Sigmoid colon (tissue), 7 donors: ENCODE measurements around the gene GCC2. TPM values are rescaled to one million over a fixed set of nuclear protein-coding genes. Genes with fewer than 3 reads are reported as not detected.
"Not testable (repeated sequence)": the region's sequence is repeated elsewhere in the genome, so short reads cannot be mapped to it uniquely, and the experiment has no call there.

ENCODE experiments used
- DNase-seq: peaks from one replicate; pipeline ENCODE4 v3.0.0-alpha.2; 2019
- H3K27ac ChIP-seq, 4 donors: fragments of 200-600 bp; sonication (generic); one replicate each; pipeline ENCODE4 v1.5.1; 2016 to 2019; ENCODE audit warnings: mild to moderate bottlenecking in 1 of 4
- H3K27me3 ChIP-seq, 3 donors: fragments of 200-600 bp; sonication (generic); one replicate each; pipeline ENCODE4 v1.5.1; 2019; ENCODE audit warnings: mild to moderate bottlenecking in 1 of 3
- H3K36me3 ChIP-seq, 4 donors: fragments of 200-600 bp; sonication (generic); one replicate each; pipeline ENCODE4 v1.5.1; 2016 to 2019
- H3K4me1 ChIP-seq, 4 donors: fragments of 200-600 bp; sonication (generic); one replicate each; pipeline ENCODE4 v1.5.1; 2017 to 2019
- H3K4me3 ChIP-seq, 4 donors: fragments of 200-600 bp; sonication (generic); one replicate each; pipeline ENCODE4 v1.5.1; 2017 to 2019; ENCODE audit warnings: mild to moderate bottlenecking in 2 of 4, moderate library complexity in 1 of 4
- H3K9me3 ChIP-seq, 4 donors: fragments of 200-600 bp in 3 of 4; sonication (generic) in 3 of 4; one replicate each; pipeline versions ENCODE4 v1.5.1 to v1.6.1; 2013 to 2019
- EP300 ChIP-seq, 4 donors: sonication (generic); formaldehyde crosslinking; IDR thresholded peaks; one replicate each; pipeline ENCODE4 v1.6.1; 2017; ENCODE audit warnings: antibody characterized with exemption in 4 of 4
- POLR2A ChIP-seq, 2 donors: fragments of 450-650 bp; IDR thresholded peaks; one replicate each; pipeline ENCODE4 v1.6.1; 2016; ENCODE audit warnings: antibody characterized with exemption in 2 of 2, mild to moderate bottlenecking in 2 of 2, moderate library complexity in 2 of 2
- POLR2AphosphoS5 ChIP-seq, 4 donors: sonication (generic); formaldehyde crosslinking; IDR thresholded peaks; one replicate each; pipeline ENCODE4 v1.6.1; 2017; ENCODE audit warnings: antibody characterized with exemption in 4 of 4
- WGBS, 2 donors: extraction: QIAGEN DNeasy Blood & Tissue Kit; methylation state at CpG; one replicate each; pipeline ENCODE4 v1.1.7; 2013; 5-methylcytosine and 5-hydroxymethylcytosine counted together
- intact Hi-C: fragments of 100-400 bp; cut with DNase I; formaldehyde crosslinking; loops from one replicate; pipeline ENCODE4 v1.15.1; 2023
- polyA plus RNA-seq, 3 donors: library from polyadenylated mRNA; stranded (reverse); fragments of 200-250 nt; gene quantifications; one replicate each; pipeline ENCODE4 v1.2.3, GENCODE V29; 2013
- total RNA-seq, 4 donors: library from RNA; depleted of rRNA; stranded (reverse); fragments of >200 nt; gene quantifications; one replicate each; pipeline ENCODE4 v1.1.0, GENCODE V29; 2016
- TF ChIP-seq, protein P1 (sequence below), 4 experiments: fragments of 450-650 bp in 3 of 4; fragments of 200-600 bp in 1 of 4; IDR thresholded peaks; one replicate each; pipeline ENCODE4 v1.5.1; 2016 to 2019; ENCODE audit warnings: antibody characterized with exemption in 4 of 4, mild to moderate bottlenecking in 3 of 4, moderate library complexity in 2 of 4
- donor health status: healthy with polysubstance abuse.
- donor health status: Bipolar disorder and iron deficiency.
- donor health status: healthy.

Gene GCC2
- total and polyA plus RNA-seq, 7 donors, result 18.0 to 47.1 (median 29.6) TPM

DNA sequence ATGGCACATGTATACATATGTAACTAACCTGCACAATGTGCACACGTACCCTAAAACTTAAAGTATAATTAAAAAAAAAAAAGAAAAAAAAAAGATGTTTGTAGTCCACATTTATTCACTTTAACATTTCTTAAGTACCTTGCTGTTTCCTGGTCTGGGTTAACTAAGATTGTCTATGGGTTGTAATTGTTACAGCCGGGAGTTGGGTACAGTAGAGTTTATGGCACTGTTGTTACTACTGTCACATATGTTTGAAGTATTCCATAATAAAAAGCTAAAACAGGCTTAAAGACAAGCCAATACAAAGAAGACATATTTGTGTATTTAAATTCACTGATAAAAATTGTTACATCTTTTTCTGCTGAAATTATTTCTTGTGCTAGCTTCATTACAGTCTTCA, 36.2 kb downstream of the GCC2 start:
- no peaks in the 10 kb centered on the region for H3K9me3 ChIP-seq
- DNase-seq, result no peak
- 26 to 77% methylated on average over 2 of the region's 2 CpGs for WGBS, 2 donors
- H3K36me3 ChIP-seq, result peaks cover 9 to 80% (median 23%) of the 10 kb centered on the region in 4 donors
- no peak overlapping the region for H3K27ac ChIP-seq
- intact Hi-C loops, result no loop called here
- H3K4me1 ChIP-seq, result no peaks in the 10 kb centered on the region
- H3K4me3 ChIP-seq, result no peak overlapping the region
- no peak for TF ChIP-seq POLR2AphosphoS5 (IDR thresholded peaks at IDR 0.05)
- no peak for TF ChIP-seq EP300 (IDR thresholded peaks at IDR 0.05)
- TF ChIP-seq, protein P1, sequence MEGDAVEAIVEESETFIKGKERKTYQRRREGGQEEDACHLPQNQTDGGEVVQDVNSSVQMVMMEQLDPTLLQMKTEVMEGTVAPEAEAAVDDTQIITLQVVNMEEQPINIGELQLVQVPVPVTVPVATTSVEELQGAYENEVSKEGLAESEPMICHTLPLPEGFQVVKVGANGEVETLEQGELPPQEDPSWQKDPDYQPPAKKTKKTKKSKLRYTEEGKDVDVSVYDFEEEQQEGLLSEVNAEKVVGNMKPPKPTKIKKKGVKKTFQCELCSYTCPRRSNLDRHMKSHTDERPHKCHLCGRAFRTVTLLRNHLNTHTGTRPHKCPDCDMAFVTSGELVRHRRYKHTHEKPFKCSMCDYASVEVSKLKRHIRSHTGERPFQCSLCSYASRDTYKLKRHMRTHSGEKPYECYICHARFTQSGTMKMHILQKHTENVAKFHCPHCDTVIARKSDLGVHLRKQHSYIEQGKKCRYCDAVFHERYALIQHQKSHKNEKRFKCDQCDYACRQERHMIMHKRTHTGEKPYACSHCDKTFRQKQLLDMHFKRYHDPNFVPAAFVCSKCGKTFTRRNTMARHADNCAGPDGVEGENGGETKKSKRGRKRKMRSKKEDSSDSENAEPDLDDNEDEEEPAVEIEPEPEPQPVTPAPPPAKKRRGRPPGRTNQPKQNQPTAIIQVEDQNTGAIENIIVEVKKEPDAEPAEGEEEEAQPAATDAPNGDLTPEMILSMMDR (IDR thresholded peaks at IDR 0.05), result no peak
- no peaks in the 10 kb centered on the region for H3K27me3 ChIP-seq

DNA sequence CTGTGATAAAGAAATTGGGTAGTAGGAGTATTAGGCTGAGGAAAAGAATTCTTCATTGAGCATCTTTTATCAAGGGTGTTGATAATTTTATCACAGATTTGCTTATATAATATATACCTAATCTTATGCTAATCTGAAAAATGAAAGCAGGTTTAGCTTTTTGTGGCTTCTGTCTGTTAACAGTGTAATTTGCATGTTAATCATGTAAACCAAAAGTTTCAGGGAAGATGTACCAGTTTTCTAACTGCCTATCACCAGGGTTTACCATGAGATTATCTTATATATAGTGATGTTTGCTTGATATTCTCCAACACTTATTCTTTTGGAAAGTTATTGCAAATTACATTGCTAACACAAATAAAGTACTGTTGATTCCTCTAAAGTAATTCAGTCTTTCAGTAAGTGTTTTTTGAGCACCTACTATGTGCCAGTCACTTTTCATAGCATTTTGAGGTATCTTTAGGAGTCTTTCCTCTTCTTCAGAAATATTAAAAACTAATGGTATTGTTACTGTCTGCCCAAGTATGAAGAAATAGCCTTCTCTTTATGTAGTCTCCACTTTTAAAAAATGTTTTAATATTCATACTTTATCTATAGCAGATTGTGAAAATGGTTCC, 41.6 kb downstream of the GCC2 start:
- H3K4me3 ChIP-seq, result no peak overlapping the region
- peaks cover 7 to 82% (median 22%) of the 10 kb centered on the region in 4 donors for H3K36me3 ChIP-seq
- no peak overlapping the region for H3K27ac ChIP-seq
- DNase-seq, result no peak
- H3K9me3 ChIP-seq, result no peaks in the 10 kb centered on the region
- intact Hi-C loops, result no loop called here
- TF ChIP-seq, protein P1 (IDR thresholded peaks at IDR 0.05), result no peak
- TF ChIP-seq POLR2A (IDR thresholded peaks at IDR 0.05), result no peak
- no peak for TF ChIP-seq POLR2AphosphoS5 (IDR thresholded peaks at IDR 0.05)
- TF ChIP-seq EP300 (IDR thresholded peaks at IDR 0.05), result no peak
- H3K4me1 ChIP-seq, result no peaks in the 10 kb centered on the region
- no peaks in the 10 kb centered on the region for H3K27me3 ChIP-seq

DNA sequence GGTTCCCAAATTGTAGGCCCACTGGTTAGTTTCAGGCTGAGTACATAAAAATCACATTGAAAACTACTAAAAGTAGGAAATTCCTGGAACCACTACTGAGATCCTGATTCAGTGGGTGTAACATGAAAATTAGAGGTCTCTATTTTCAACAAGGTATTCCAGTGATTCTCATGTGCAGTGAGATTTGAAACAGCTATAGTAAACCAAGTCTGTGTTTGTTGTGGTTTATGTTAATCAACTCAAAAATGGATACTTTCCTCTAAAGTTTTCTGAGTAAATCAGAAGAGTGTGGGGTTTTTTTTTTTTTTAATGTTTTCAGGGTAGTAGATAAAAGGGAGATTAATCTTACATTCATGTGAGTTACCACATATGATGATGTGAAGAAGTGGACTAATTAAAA, 42.8 kb downstream of the GCC2 start:
- Histone ChIP-seq H3K4me3 (no peak overlapping the region), H3K27ac (no peak overlapping the region), H3K36me3 (peaks cover 7 to 72% (median 17%) of the 10 kb centered on the region in 4 donors), H3K9me3 (no peaks in the 10 kb centered on the region), H3K27me3 (no peaks in the 10 kb centered on the region), H3K4me1 (no peaks in the 10 kb centered on the region)
- intact Hi-C loops, result no loop called here
- DNase-seq, result no peak
- TF ChIP-seq, protein P1 (IDR thresholded peaks at IDR 0.05), result no peak

DNA sequence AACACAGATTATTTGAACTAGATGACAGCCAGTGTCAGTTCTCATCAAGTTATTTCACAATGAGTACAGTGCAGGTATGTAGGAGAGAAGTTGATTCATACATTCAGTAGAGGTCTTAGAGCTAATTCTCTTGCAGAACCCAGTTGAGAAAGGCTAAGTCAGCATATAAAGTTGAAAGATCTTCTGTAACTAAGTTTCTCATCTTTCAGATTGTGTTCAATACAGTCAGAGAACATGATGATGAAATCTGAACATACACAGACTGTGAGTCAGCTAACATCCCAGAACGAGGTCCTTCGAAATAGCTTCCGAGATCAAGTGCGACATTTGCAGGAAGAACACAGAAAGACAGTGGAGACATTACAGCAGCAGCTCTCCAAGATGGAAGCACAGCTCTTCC, 43.4 kb downstream of the GCC2 start:
- H3K27me3 ChIP-seq, result no peaks in the 10 kb centered on the region
- no peak for TF ChIP-seq EP300 (IDR thresholded peaks at IDR 0.05)
- peaks cover 7 to 72% (median 18%) of the 10 kb centered on the region in 4 donors for H3K36me3 ChIP-seq
- no peaks in the 10 kb centered on the region for H3K4me1 ChIP-seq
- no peak overlapping the region for H3K4me3 ChIP-seq
- H3K9me3 ChIP-seq, result no peaks in the 10 kb centered on the region
- no peak for DNase-seq
- intact Hi-C loops, result no loop called here
- no peak overlapping the region for H3K27ac ChIP-seq
- 86 to 89% methylated on average over 4 of the region's 4 CpGs for WGBS, 2 donors

DNA sequence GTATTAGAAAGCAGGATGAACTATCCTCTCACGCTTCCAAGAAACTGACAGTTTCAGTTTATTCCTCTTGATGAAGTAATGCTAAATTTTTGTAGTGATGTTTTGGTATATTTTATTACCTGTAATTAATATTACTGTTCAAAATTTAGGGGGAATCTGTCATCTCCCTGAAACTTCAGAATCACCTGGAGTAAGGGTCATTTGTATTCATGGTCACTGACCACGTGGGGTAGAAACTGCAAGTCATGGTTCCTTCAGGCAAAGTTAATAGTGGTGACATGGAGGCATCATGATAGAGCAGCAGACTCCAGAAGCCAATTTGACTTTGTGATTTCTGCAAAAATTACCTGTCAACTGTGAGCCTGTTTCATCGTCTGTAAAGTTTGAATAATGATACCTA, 47.2 kb downstream of the GCC2 start:
- 60 to 87% methylated on average over 1 to 2 of the region's 3 CpGs for WGBS, 2 donors
- DNase-seq, intact Hi-C loops, H3K27ac ChIP-seq, H3K4me1 ChIP-seq, H3K4me3 ChIP-seq, H3K9me3 ChIP-seq, H3K27me3 ChIP-seq: not testable (repeated sequence)
- peaks cover 7 to 60% (median 16%) of the 10 kb centered on the region in 4 donors for H3K36me3 ChIP-seq

DNA sequence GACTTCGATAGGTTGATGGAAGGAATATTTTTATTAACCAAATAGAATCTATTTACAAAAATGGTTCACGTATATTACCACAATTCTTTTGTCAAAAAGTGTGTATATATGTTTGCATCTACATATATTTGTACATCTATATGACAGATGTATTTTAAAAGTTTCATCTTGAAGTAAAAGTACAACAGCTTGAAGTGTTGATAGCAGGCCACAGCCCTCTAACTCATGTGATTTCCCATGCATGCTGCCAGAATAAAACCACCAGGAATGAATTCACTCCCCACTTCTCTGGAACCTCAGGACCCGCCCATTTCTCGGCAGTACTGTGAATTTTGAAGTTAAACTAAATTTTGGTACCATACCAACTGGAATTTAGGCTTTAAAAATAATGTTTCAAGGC, 58.6 kb downstream of the GCC2 start:
- intact Hi-C loops, H3K9me3 ChIP-seq, H3K4me3 ChIP-seq, H3K4me1 ChIP-seq, H3K36me3 ChIP-seq, H3K27ac ChIP-seq, DNase-seq, H3K27me3 ChIP-seq: not testable (repeated sequence)
- 86 to 90% methylated on average over 4 of the region's 4 CpGs for WGBS, 2 donors

DNA sequence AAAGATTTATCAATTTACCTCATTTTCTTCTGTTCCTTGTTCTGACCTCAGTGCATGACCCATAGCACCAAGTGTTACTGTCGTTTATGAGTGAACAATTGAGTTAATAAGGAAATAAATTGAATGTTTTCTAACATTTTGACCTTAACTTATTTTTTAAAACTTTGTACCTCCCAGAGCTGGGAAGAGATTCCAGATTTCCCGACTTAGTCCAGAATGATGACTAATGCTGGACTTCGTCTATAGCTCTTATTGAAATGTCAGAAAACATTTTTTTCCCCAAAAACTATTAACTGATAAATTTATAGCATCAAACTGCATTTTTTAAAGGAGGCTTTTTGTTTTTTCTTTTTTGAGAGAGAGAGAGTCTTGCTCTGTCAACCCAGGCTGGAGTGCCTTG, 63.4 kb downstream of the GCC2 start:
- DNase-seq, H3K27ac ChIP-seq, H3K27me3 ChIP-seq, H3K4me3 ChIP-seq, H3K4me1 ChIP-seq, H3K36me3 ChIP-seq, H3K9me3 ChIP-seq, intact Hi-C loops: not testable (repeated sequence)
- 83 to 85% methylated on average over 3 of the region's 3 CpGs for WGBS, 2 donors

DNA sequence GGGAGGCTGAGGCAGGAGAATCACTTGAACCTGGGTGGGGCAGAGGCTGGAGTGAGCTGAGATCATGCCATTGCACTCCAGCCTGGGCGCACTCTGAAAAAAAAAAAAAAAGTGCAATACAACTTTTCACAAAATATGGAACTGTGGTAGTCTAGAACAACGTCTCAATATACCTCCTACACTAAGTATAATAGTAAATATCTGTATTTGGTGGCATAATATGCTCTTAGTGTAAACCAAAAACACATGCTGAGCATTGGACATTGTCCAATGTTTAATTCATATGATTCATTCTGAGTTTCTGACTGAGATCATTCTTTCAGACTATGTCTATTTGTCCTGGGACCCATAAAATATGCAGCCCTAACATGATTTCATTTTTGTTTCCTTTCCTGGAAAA, 65.5 kb downstream of the GCC2 start:
- H3K36me3 ChIP-seq, H3K27me3 ChIP-seq, intact Hi-C loops, H3K4me3 ChIP-seq, DNase-seq, H3K9me3 ChIP-seq, H3K4me1 ChIP-seq, H3K27ac ChIP-seq: not testable (repeated sequence)
- WGBS, 2 donors, result 37 to 64% methylated on average over 2 of the region's 2 CpGs

DNA sequence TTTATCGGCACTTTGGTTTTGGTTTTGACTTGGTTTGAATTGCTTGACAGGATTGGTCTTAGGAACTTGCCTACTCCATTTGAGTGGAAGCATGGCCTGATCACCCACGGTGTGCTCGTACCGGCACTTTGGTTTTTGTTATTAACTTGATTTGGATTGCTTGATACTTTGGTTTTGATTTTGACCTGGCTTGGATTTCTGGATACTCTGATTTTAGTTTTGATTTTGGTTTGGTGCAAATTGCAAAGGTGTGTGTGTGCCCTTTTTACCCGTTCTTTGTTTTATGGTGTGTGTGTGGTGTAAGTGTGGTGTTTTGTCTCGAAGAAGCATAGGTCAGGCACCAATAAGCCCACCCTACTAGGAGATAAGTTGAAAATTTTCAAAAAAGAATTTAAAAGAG, 75.7 kb downstream of the GCC2 start:
- DNase-seq, H3K27me3 ChIP-seq, H3K4me3 ChIP-seq, H3K4me1 ChIP-seq, H3K36me3 ChIP-seq, intact Hi-C loops, H3K9me3 ChIP-seq, H3K27ac ChIP-seq: not testable (repeated sequence)
- WGBS, 2 donors, result 97 to 99% methylated on average over 4 to 5 of the region's 6 CpGs

DNA sequence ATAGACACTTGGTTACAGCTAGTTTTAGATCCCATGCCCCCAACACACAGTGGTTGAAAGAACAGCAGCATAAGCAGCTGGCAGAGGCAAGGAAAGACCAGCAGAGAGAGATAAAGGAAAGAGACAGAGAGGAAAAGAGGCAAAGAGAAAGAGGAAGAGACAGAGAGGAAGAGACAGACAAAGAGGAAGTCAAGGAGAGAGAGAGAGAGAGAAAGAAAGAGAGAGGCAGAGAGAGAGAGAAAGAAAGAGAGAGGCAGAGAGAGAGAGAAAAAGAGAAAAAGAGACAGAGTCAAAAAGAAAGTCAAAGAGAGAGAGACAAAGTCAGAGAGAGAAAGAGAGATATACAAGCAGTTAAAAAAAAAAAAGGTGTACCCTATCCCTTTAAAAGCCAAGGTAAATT, 76.3 kb downstream of the GCC2 start:
- H3K27ac ChIP-seq, H3K4me1 ChIP-seq, H3K36me3 ChIP-seq, H3K4me3 ChIP-seq, H3K27me3 ChIP-seq, intact Hi-C loops, H3K9me3 ChIP-seq, DNase-seq: not testable (repeated sequence)
